HG02759 (cell line): Measurements from ENCODE around the gene SLC36A2.
"Not testable (repeated sequence)": the region's sequence is repeated elsewhere in the genome, so short reads cannot be mapped to it uniquely, and the experiment has no call there.

ENCODE experiments used
- ATAC-seq: cut with Tn5 transposase; IDR thresholded peaks from one replicate; pipeline ENCODE4 v1.9.1; 2021; ENCODE audit warnings: mild to moderate bottlenecking, moderate library complexity; ENCODE audit not compliant: unreplicated experiment

SLC36A2 gene

GRCh38 chr5:151347369-151347768 lies at the start of gene SLC36A2:
SLC36A2 (minus strand) TSS chr5:151347559; CDS start chr5:151347460, 99 bp downstream.
- no peak for ATAC-seq

- ATAC-seq, result no peak
Measured at GRCh38 chr5:151388960-151389359, 41.6 kb upstream of the SLC36A2 start.

DNA sequence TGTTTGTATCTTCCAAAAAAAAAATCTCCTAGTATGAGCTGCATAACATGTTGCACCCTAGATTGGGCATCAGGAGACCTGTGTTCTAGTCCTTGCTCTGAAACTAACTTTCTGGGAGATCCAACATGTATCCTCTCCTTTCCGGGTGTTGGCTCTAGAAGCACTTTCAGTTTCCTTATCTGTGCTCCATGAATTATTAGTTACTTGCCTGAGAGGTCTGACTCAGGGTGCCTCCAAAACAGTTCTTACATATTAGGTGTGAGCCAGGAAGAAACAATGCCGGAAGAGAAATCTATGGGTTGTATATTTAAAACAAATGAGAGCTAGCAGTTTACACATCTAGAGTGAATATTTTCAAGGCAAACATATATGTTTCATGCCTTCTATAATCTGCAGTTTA lies 36.7 kb upstream of the SLC36A2 start:
- no peak for ATAC-seq

DNA sequence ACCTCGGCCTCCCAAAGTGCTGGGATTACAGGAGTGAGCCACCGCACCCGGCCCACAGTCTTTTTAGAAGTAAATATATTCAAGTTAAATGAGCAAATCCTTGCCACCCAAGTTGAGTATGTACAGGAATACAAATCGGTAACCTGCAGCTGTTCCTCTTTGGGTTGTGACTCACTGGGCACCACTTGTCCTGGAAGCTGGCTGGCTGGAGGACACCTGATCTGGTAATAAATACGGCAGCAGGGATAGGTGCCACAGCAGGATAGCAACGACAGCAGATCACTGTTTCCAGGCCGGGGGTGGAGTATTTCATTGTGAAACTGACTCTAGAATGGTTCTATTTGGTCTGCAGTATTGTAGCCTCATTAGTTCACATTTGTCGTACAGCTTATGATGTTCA lies 35.7 kb upstream of the SLC36A2 start:
- ATAC-seq, result no peak

- no peak for ATAC-seq
Measured at GRCh38 chr5:151382576-151382975, 35.2 kb upstream of the SLC36A2 start.

- ATAC-seq, result no peak
Measured at GRCh38 chr5:151381899-151382298, 34.5 kb upstream of the SLC36A2 start.

- no peak for ATAC-seq
Measured at GRCh38 chr5:151378616-151379015, 31.3 kb upstream of the SLC36A2 start.

- ATAC-seq, result no peak
Measured at GRCh38 chr5:151374539-151374938, 27.2 kb upstream of the SLC36A2 start.

- ATAC-seq, result not testable (repeated sequence)
Measured at GRCh38 chr5:151367038-151367437, 19.7 kb upstream of the SLC36A2 start.

- no peak for ATAC-seq
Measured at GRCh38 chr5:151363673-151364072, 16.3 kb upstream of the SLC36A2 start.

GRCh38 chr5:151362970-151363369 lies 15.6 kb upstream of the SLC36A2 start:
- no peak for ATAC-seq

DNA sequence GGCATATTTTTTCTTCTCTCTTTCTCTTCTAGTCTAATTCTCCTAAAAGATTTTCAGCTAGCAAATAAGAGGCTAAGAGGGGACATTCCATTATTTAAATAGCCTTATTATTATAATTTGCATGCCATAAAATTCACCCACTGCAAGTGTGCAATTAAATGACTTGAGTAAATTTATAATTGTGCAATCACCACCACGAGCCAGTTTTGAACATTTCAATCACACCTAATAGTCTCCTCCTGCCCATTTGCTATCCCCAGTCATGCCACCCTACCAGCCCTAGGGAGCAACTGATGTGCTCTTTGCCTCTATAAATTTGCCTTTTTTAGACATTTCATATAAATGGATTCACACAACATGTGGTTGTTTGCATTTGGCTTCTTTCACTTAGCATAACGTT lies 12.0 kb upstream of the SLC36A2 start:
- no peak for ATAC-seq

GRCh38 chr5:151357792-151358191 lies 10.4 kb upstream of the SLC36A2 start:
- ATAC-seq, result no peak

- no peak for ATAC-seq
Measured at GRCh38 chr5:151357097-151357496, 9.7 kb upstream of the SLC36A2 start.

- no peak for ATAC-seq
Measured at GRCh38 chr5:151351671-151352070, 4.3 kb upstream of the SLC36A2 start.

GRCh38 chr5:151348789-151349188 lies 1.4 kb upstream of the SLC36A2 start:
- ATAC-seq, result no peak

DNA sequence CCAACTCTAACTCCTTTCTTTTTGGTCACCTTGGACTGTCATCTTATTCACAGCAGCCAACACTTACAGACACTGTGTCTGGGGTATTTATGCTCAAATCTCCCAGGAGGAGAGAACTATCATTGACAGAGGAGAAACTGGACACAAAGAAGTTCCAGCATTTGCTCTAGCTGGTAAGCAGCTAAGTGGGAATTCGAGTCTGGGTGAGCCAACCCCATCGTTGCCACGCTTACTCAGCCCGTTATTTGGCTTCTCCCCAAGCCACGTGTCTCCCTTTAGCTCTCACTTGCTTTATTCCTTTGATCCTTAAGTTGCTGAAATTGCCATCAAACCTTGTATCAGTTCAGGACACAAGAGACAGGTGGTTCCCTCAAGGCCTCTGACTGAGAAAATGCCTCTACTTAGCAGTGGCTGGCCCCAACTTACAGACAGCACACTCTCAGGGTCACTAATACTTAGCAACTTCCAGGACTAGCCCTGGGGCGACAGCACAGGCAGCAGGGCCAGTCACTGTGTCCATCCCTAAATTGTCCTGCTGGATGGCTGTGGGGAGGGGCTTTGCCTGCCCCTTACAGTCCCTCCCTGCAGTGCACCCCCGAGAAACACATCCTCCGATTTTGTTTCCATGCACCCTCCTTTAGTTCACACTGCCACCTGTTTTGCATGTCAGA lies 1.4 kb downstream of the SLC36A2 start:
- no peak for ATAC-seq

- ATAC-seq, result no peak
Measured at GRCh38 chr5:151345187-151345807, 2.1 kb downstream of the SLC36A2 start.

DNA sequence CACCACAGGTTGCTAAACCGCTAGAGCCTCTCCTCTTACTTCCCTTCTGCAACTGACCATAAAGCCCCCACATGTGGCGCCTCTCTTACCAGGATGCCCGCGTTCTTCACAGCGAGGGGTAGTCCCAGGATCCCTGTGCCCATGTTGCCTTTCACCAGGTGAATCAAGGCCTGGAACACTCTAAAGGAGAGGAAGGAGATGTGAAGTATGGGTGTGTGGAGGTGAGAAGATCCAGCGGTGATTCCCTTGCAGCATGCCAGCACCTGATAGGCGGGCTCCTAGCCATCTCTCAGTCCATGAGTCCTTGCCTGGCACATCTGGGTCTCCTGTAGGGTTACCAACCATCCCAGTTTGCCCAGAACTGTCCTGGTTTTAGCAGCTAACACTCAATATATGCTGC lies 3.3 kb downstream of the SLC36A2 start:
- ATAC-seq, result no peak

DNA sequence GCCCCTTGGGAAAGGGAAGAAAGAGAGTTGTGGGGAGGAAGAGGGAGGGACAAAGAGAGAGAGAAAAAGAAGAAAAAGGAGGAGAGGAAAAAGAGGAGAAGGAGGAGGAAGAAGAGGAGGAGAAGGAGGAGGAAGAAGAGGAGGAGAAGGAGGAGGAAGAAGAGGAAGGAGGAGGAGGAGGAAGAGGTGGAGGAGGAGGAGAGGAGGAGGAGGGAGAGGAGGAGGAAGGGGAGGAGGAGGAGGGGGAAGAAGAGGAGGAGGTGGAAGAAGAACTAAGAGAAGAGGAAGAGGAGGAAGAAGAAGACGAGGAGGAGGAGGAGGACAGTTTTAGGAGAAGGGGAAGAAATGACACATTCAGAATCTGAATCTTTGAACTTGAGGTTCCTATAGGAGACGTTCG lies 7.4 kb downstream of the SLC36A2 start:
- ATAC-seq, result no peak

DNA sequence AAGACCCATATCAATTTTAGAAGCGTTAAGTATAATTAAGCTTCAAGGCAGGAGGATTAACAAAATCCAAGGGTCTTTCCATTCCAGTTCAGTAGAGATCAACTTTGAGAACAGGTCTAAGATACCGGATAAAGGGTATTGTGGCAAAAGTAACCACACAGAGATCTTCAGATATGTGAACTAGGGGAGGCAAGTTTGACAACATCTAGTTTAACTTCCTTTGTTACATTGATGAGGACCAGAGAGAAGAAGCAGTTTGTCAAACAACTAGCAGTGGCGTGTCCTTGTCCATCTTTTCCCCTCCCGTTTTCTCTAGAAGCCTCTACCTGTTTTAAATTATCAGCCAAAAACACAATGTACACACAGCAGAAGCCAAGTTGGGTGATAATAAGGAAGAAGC lies 8.6 kb downstream of the SLC36A2 start:
- no peak for ATAC-seq

GRCh38 chr5:151332857-151333256 lies 14.5 kb downstream of the SLC36A2 start:
- ATAC-seq, result no peak

- ATAC-seq, result no peak
Measured at GRCh38 chr5:151328734-151329133, 18.6 kb downstream of the SLC36A2 start.
